ENCODE data around the gene MAP3K14.

MAP3K14 gene

DNA sequence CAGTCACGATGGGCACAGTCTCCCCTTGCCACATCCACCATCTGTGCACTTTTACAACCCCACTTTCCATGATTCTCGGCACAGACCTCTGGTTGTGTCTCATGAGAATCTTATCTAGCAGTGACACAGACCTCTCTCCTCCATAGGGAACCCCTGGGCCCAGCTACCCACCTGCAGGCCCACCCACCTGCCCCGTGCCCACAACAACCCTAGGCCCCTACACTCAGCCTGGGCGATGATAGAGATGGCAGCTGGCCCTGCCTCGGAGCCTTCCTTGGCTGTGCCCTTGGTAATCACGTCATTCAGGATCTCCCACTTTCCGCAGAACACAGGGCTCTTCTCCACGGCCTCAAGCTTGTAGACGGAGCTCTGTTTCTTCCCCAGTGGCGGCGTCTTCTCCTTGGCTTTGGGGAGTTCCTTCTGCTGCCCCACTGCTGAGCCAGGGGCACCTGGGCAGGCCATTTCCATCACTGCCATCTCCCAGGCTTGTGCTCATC, 26.5 kb downstream of the MAP3K14 start:
- H3K9ac ChIP-seq (ENCODE audit: low read depth, low read length, poor library complexity, severe bottlenecking): no peak overlapping the region
- TF ChIP-seq EZH2phosphoT487 (IDR thresholded peaks at IDR 0.05; ENCODE audit: borderline replicate concordance) (no peak), CTCF (conservative IDR thresholded peaks at IDR 0.05; ENCODE audit: low read length) (no peak)
- H2AFZ ChIP-seq (ENCODE audit: low read length): no peak overlapping the region
- peaks cover 23% of the 10 kb centered on the region; the same call in 1 of the 2 replicates for H3K36me3 ChIP-seq (ENCODE audit: insufficient read depth, low read length)
- H3K79me2 ChIP-seq (ENCODE audit: insufficient read depth, low read length): peaks cover 13% of the 10 kb centered on the region; the same call in 1 of the 2 replicates
- no peaks in the 10 kb centered on the region for H4K20me1 ChIP-seq (ENCODE audit: insufficient read depth, low read length, poor library complexity, severe bottlenecking)
- H3K4me3 ChIP-seq (ENCODE audit: low read length, poor library complexity, severe bottlenecking): no peak overlapping the region
- no peak overlapping the region for H3K4me2 ChIP-seq (ENCODE audit: low read depth, low read length, poor library complexity, severe bottlenecking)
- H3K9me3 ChIP-seq (ENCODE audit: insufficient read depth, low read depth, low read length): no peaks in the 10 kb centered on the region
- H3K4me1 ChIP-seq (ENCODE audit: insufficient read depth, low read length, poor library complexity, severe bottlenecking): peaks cover 9% of the 10 kb centered on the region
- no peaks in the 10 kb centered on the region for H3F3A ChIP-seq (ENCODE audit: low read depth)
- no peaks in the 10 kb centered on the region for H3K27me3 ChIP-seq (ENCODE audit: insufficient read depth, low read length, poor library complexity, severe bottlenecking)
- no peaks in the 10 kb centered on the region for H3K9me2 ChIP-seq (replicated peaks; ENCODE audit: low read depth, low read length)

DNA sequence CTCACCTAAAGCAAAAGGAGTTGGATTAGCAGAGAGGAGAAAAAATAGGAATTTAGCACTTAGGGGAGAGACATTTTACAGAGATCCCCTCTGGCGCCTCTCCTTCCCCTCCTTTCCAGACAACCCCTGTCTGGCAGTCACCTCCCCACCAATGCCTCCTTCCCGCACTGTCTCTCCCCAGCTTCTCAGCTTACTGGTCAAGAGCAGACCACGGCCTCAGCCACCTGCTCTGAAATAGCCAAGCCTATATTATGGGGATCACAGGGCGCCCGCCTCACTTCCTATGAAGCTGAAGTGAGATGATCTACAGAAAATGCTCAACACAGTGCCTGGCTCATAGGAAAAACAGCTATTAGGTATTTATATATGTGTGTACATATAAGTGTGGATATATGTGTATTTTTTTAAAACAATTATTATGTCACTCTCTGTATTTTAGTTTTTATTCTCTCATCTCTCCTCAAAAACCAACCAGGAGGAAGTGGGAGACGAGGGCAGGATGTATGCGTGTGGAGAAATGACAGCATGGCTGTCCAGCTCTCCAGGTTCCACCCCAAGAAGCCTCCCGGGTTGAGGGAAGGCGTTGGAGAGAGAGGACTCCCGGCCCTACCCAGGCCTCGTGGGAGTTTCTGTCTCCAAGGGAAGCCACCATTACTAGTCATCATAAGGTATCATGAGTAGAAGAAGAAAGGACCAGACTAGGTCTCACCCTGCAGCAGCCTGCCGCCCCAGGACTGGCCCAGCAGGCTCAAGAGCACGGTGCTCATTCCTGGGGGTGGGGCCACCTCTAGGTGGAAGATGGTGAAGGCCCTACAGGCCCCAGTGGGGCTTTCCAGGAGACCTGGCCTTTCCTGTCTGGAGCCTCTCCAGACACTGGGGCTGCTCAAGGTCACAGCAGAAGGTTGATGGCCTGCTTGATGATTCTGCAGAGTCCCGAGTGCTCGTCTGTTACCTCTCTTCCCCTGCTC, 27.2 kb downstream of the MAP3K14 start:
- H3K9ac ChIP-seq (ENCODE audit: low read depth, low read length, poor library complexity, severe bottlenecking): no peak overlapping the region
- TF ChIP-seq EZH2phosphoT487 (IDR thresholded peaks at IDR 0.05; ENCODE audit: borderline replicate concordance): no peak
- no peak for TF ChIP-seq CTCF (conservative IDR thresholded peaks at IDR 0.05; ENCODE audit: low read length)
- H3K4me3 ChIP-seq (ENCODE audit: low read length, poor library complexity, severe bottlenecking): no peak overlapping the region
- no peak overlapping the region for H3K4me2 ChIP-seq (ENCODE audit: low read depth, low read length, poor library complexity, severe bottlenecking)
- H3K4me1 ChIP-seq (ENCODE audit: insufficient read depth, low read length, poor library complexity, severe bottlenecking): peaks cover 9% of the 10 kb centered on the region
- no peaks in the 10 kb centered on the region for H3K27me3 ChIP-seq (ENCODE audit: insufficient read depth, low read length, poor library complexity, severe bottlenecking)
- no peak overlapping the region for H2AFZ ChIP-seq (ENCODE audit: low read length)
- peaks cover 11% of the 10 kb centered on the region; the same call in 1 of the 2 replicates for H3K79me2 ChIP-seq (ENCODE audit: insufficient read depth, low read length)
- H3F3A ChIP-seq (ENCODE audit: low read depth): no peaks in the 10 kb centered on the region
- H4K20me1 ChIP-seq (ENCODE audit: insufficient read depth, low read length, poor library complexity, severe bottlenecking): no peaks in the 10 kb centered on the region
- H3K9me2 ChIP-seq (replicated peaks; ENCODE audit: low read depth, low read length): no peaks in the 10 kb centered on the region
- peaks cover 29% of the 10 kb centered on the region; the same call in 1 of the 2 replicates for H3K36me3 ChIP-seq (ENCODE audit: insufficient read depth, low read length)
- H3K9me3 ChIP-seq (ENCODE audit: insufficient read depth, low read depth, low read length): no peaks in the 10 kb centered on the region

DNA sequence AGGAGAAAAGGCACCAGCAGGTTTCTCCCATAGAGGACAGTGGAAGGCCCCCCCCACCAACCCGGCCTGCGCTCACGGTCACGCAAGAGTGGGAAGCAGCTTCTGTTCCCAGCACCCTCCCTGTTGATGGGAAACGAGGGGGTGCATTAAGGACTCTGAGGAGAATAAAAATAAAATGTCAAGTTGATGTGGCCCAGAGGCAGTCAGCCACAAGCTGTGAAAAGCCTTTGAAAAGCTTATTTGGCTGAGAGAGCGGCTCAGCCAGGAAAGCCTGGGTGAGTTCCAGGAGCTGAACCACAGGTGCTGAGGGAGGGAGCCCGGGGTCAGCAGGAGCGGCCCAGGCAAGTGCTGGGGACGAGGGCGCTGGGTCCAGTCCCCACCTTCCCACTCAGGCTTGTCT, 28.0 kb downstream of the MAP3K14 start:
- Histone ChIP-seq H3K36me3 (ENCODE audit: insufficient read depth, low read length) (peaks cover 29% of the 10 kb centered on the region; the same call in 1 of the 2 replicates), H3K27me3 (ENCODE audit: insufficient read depth, low read length, poor library complexity, severe bottlenecking) (no peaks in the 10 kb centered on the region), H3K4me2 (ENCODE audit: low read depth, low read length, poor library complexity, severe bottlenecking) (no peak overlapping the region), H4K20me1 (ENCODE audit: insufficient read depth, low read length, poor library complexity, severe bottlenecking) (no peaks in the 10 kb centered on the region), H3F3A (ENCODE audit: low read depth) (no peaks in the 10 kb centered on the region), H3K4me1 (ENCODE audit: insufficient read depth, low read length, poor library complexity, severe bottlenecking) (peaks cover 6% of the 10 kb centered on the region), H3K9ac (ENCODE audit: low read depth, low read length, poor library complexity, severe bottlenecking) (no peak overlapping the region), H2AFZ (ENCODE audit: low read length) (no peak overlapping the region), H3K9me2 (replicated peaks; ENCODE audit: low read depth, low read length) (no peaks in the 10 kb centered on the region), H3K9me3 (ENCODE audit: insufficient read depth, low read depth, low read length) (no peaks in the 10 kb centered on the region), H3K79me2 (ENCODE audit: insufficient read depth, low read length) (peaks cover 8% of the 10 kb centered on the region; the same call in 1 of the 2 replicates), H3K4me3 (ENCODE audit: low read length, poor library complexity, severe bottlenecking) (no peak overlapping the region)
- TF ChIP-seq CTCF (conservative IDR thresholded peaks at IDR 0.05; ENCODE audit: low read length) (no peak), EZH2phosphoT487 (IDR thresholded peaks at IDR 0.05; ENCODE audit: borderline replicate concordance) (no peak)
